Measurements from ENCODE around the gene AGAP3. TPM values are rescaled to one million over a fixed set of nuclear protein-coding genes. Genes with fewer than 3 reads are reported as not detected.
"Not testable (repeated sequence)": the region's sequence is repeated elsewhere in the genome, so short reads cannot be mapped to it uniquely, and the experiment has no call there.

AGAP3 gene
- 36.3 TPM for polyA plus RNA-seq (2013, experiment 1 of 2)
- 35.4 TPM for polyA plus RNA-seq (2013, experiment 2 of 2)

DNA sequence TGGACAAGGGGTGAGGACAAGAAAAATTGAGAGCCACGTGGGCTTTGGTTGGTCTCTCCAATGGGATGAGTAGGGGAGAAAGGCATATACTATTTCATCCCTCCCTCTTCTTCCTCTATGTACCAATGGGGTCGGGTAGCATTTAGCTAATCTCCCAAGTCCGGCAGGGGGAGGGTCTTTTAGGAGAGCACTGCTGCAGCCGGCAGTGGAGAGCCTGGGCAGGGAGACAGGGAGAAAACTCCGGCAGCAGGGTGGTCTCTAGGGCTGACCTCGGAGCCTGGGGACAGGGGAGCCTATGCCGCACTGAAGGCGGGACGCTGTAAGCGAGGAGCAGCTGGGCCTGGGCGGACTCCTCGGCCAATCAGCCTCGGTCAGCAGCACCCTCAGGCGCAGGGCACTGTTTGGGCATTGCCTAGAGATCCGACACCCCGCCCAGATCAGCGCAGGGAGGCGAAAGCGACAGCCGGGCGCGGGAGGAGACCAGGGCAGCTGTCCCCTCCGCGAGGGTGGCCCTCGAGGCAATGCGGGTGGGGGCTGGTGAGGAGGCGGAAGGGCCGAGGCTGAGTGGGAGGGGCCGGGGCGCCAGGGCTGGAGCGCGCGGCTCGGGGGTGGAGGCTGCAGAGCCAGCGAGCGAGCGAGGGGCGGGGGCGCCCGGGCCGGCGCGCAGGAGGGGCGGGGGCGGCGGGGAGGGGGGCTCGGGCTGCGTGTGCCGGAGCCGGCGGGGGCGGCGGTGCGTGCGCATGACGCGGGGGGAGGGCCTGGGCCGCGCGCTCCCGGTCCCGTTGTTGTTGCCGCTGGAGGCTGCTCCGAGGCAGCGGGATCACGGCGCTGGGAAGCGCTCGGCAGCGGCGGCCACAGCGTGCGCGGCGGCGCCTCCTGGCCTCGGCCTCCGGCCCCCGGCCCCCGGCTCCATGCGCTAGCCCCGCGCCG lies at the start of gene AGAP3:
Gene AGAP3 (plus strand): TSS at position 785 of the 930 bp plus-strand sequence. CDS start 267 bp downstream, outside the sequence.
- H3K9ac ChIP-seq (ENCODE audit: low read depth, low read length): peak within 1 kb of the TSS; percentile 66
- H3K36me3 ChIP-seq (ENCODE audit: insufficient read depth, low read length): no peaks in the 10 kb centered on the region
- H3K27me3 ChIP-seq (ENCODE audit: insufficient read depth, low read length): peaks cover 51% of the 10 kb centered on the region
- no peaks in the 10 kb centered on the region for H3K9me3 ChIP-seq (ENCODE audit: insufficient read depth, low read depth, low read length)
- H3K4me3 ChIP-seq (ENCODE audit: low read length): peak within 1 kb of the TSS; percentile 74
- under 1% methylated on average over 84 of the region's 84 CpGs for WGBS
- peak within 1 kb of the TSS; percentile 65; the same call in 1 of the 2 replicates for H3K27ac ChIP-seq (ENCODE audit: low read depth, low read length)
- H3K4me1 ChIP-seq (ENCODE audit: insufficient read depth, low read length): peaks cover 44% of the 10 kb centered on the region

DNA sequence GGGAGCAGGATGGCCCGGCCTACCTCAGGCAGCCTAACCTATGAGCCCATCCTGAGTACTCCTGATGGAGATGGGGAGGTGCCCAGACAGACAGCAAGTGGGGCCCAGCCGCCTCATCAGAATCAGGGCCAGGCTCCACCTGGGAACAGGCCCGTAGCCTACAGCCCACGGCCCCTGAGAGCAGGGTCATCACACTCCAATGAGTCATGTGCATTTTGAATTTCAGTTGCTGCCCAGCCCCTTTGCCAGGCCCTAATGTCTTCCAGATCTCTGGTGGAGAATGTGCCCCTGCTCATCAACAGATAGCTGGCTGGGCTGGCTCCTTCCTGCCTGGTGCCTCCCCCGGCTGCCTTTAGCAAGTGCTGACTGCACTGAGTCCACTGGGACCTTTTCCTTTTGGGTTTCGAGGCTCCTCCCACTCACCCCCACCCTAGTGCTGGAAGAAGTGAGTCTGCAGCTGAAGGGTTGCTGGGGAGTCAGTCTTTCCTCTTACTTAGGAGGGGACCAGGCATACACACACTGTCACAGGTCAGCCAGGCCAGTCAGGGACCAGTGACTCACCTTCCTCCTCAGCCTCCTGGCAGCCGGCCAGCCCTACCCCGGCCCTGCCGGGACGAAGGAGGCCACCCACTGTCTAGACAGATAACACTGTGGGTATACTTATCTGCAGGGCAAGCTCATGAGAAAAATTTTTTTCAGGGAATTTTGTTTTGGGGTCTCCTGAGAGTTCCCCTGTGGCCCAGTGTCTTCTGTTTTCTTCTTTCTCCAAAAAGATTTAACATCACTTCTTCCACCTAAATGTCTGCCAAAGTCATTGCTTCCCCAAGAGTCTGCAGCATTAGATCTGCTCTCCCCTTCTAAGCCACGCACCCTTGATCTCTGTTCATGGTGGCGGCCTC lies 47.1 kb upstream of the AGAP3 start:
- Histone ChIP-seq H3K4me3 (ENCODE audit: low read length) (no peak overlapping the region), H3K4me1 (ENCODE audit: insufficient read depth, low read length) (peaks cover 4% of the 10 kb centered on the region; the same call in 1 of the 2 replicates), H3K9ac (ENCODE audit: low read depth, low read length) (no peak overlapping the region), H3K9me3 (ENCODE audit: insufficient read depth, low read depth, low read length) (no peaks in the 10 kb centered on the region), H3K36me3 (ENCODE audit: insufficient read depth, low read length) (peaks cover 16% of the 10 kb centered on the region), H3K27ac (ENCODE audit: low read depth, low read length) (no peak overlapping the region), H3K27me3 (ENCODE audit: insufficient read depth, low read length) (no peaks in the 10 kb centered on the region)
- WGBS: 68% methylated on average over 12 of the region's 12 CpGs

GRCh38 chr7:151039850-151040548 lies 46.3 kb upstream of the AGAP3 start:
- Histone ChIP-seq H3K36me3 (ENCODE audit: insufficient read depth, low read length) (peaks cover 12% of the 10 kb centered on the region), H3K4me3 (ENCODE audit: low read length) (no peak overlapping the region), H3K27ac (ENCODE audit: low read depth, low read length) (no peak overlapping the region), H3K9me3 (ENCODE audit: insufficient read depth, low read depth, low read length) (no peaks in the 10 kb centered on the region), H3K9ac (ENCODE audit: low read depth, low read length) (no peak overlapping the region), H3K4me1 (ENCODE audit: insufficient read depth, low read length) (peaks cover 4% of the 10 kb centered on the region; the same call in 1 of the 2 replicates), H3K27me3 (ENCODE audit: insufficient read depth, low read length) (no peaks in the 10 kb centered on the region)
- WGBS: 86% methylated on average over 18 of the region's 18 CpGs

GRCh38 chr7:151040616-151041375 lies 45.5 kb upstream of the AGAP3 start:
- H3K4me1 ChIP-seq (ENCODE audit: insufficient read depth, low read length): peaks cover 4% of the 10 kb centered on the region; the same call in 1 of the 2 replicates
- H3K9me3 ChIP-seq (ENCODE audit: insufficient read depth, low read depth, low read length): no peaks in the 10 kb centered on the region
- H3K4me3 ChIP-seq (ENCODE audit: low read length): no peak overlapping the region
- H3K27me3 ChIP-seq (ENCODE audit: insufficient read depth, low read length): no peaks in the 10 kb centered on the region
- H3K27ac ChIP-seq (ENCODE audit: low read depth, low read length): no peak overlapping the region
- WGBS: 93% methylated on average over 30 of the region's 30 CpGs
- no peak overlapping the region for H3K9ac ChIP-seq (ENCODE audit: low read depth, low read length)
- H3K36me3 ChIP-seq (ENCODE audit: insufficient read depth, low read length): peaks cover 10% of the 10 kb centered on the region

- 89% methylated on average over 10 of the region's 10 CpGs for WGBS
- not testable (repeated sequence) for H3K9ac ChIP-seq (ENCODE audit: low read depth, low read length); H3K27me3 ChIP-seq (ENCODE audit: insufficient read depth, low read length); H3K36me3 ChIP-seq (ENCODE audit: insufficient read depth, low read length); H3K4me3 ChIP-seq (ENCODE audit: low read length); H3K4me1 ChIP-seq (ENCODE audit: insufficient read depth, low read length); H3K27ac ChIP-seq (ENCODE audit: low read depth, low read length); H3K9me3 ChIP-seq (ENCODE audit: insufficient read depth, low read depth, low read length)
Measured at GRCh38 chr7:151043449-151043848, 42.8 kb upstream of the AGAP3 start.

DNA sequence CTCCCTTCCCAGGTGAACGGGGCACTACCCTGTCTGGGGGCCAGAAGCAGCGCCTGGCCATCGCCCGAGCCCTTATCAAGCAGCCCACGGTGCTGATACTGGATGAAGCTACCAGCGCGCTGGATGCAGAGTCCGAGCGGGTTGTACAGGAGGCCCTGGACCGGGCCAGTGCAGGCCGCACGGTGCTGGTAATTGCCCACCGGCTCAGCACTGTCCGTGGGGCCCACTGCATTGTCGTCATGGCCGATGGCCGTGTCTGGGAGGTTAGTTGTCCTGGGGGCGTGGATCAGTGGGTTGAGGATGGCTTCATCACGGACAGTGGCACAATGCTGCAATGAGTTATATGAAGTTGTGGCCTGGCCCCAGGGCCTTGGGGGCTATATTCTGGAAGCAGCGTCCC lies 42.3 kb upstream of the AGAP3 start:
- 95% methylated on average over 20 of the region's 20 CpGs for WGBS
- H3K27me3 ChIP-seq (ENCODE audit: insufficient read depth, low read length): peaks cover 6% of the 10 kb centered on the region
- no peak overlapping the region for H3K4me3 ChIP-seq (ENCODE audit: low read length)
- no peaks in the 10 kb centered on the region for H3K36me3 ChIP-seq (ENCODE audit: insufficient read depth, low read length)
- no peaks in the 10 kb centered on the region for H3K9me3 ChIP-seq (ENCODE audit: insufficient read depth, low read depth, low read length)
- H3K4me1 ChIP-seq (ENCODE audit: insufficient read depth, low read length): peaks cover 4% of the 10 kb centered on the region; the same call in 1 of the 2 replicates
- H3K9ac ChIP-seq (ENCODE audit: low read depth, low read length): no peak overlapping the region
- no peak overlapping the region for H3K27ac ChIP-seq (ENCODE audit: low read depth, low read length)

DNA sequence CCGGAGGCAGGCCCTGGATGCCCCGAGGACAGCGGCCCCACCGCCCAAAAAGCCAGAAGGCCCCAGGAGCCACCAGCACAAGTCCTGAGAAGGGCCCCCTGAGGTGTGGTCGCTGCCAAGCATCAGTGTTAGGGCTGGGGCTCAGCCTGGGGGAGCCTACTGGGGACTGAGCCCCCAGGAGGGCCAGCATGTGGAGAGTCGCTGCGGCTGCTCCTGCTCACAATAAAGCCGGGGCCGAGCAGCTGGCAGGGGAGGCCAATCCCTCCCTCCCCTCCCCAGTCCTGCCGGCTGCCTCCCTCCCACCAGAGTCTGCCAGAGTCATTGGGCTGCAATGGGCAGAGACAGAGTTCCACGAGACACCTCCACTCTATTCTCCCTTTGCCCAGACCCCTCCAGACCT lies 41.0 kb upstream of the AGAP3 start:
- H3K36me3 ChIP-seq (ENCODE audit: insufficient read depth, low read length): no peaks in the 10 kb centered on the region
- no peaks in the 10 kb centered on the region for H3K9me3 ChIP-seq (ENCODE audit: insufficient read depth, low read depth, low read length)
- H3K27me3 ChIP-seq (ENCODE audit: insufficient read depth, low read length): peaks cover 19% of the 10 kb centered on the region
- H3K4me3 ChIP-seq (ENCODE audit: low read length): no peak overlapping the region
- H3K4me1 ChIP-seq (ENCODE audit: insufficient read depth, low read length): no peaks in the 10 kb centered on the region
- no peak overlapping the region for H3K27ac ChIP-seq (ENCODE audit: low read depth, low read length)
- H3K9ac ChIP-seq (ENCODE audit: low read depth, low read length): no peak overlapping the region
- 88% methylated on average over 11 of the region's 11 CpGs for WGBS

DNA sequence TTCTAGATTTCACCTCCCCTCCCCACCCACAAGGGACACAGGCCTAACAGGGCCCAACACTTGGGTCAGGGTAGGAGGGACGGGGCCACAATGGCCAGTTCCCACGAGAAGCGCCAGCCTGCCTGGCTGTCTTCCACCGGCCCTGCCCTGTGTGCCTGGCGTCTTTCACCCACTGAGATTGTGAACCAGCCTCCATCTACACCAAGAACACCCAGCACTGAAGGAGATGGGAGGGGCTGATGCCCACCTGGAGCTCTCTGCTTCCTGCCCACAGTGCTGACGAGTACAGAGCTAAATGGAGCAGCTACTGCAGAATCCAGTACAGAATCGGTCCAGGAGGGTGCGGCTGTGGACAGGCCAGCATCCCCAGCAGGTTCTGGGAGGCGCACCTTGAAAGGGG lies 40.3 kb upstream of the AGAP3 start:
- H3K4me3 ChIP-seq (ENCODE audit: low read length): no peak overlapping the region
- H3K27ac ChIP-seq (ENCODE audit: low read depth, low read length): no peak overlapping the region
- no peak overlapping the region for H3K9ac ChIP-seq (ENCODE audit: low read depth, low read length)
- no peaks in the 10 kb centered on the region for H3K9me3 ChIP-seq (ENCODE audit: insufficient read depth, low read depth, low read length)
- H3K4me1 ChIP-seq (ENCODE audit: insufficient read depth, low read length): no peaks in the 10 kb centered on the region
- no peaks in the 10 kb centered on the region for H3K36me3 ChIP-seq (ENCODE audit: insufficient read depth, low read length)
- H3K27me3 ChIP-seq (ENCODE audit: insufficient read depth, low read length): peaks cover 26% of the 10 kb centered on the region
- 91% methylated on average over 9 of the region's 9 CpGs for WGBS

- no peak overlapping the region for H3K9ac ChIP-seq (ENCODE audit: low read depth, low read length)
- H3K36me3 ChIP-seq (ENCODE audit: insufficient read depth, low read length): no peaks in the 10 kb centered on the region
- 91% methylated on average over 14 of the region's 14 CpGs for WGBS
- no peak overlapping the region for H3K4me3 ChIP-seq (ENCODE audit: low read length)
- H3K4me1 ChIP-seq (ENCODE audit: insufficient read depth, low read length): no peaks in the 10 kb centered on the region
- H3K9me3 ChIP-seq (ENCODE audit: insufficient read depth, low read depth, low read length): no peaks in the 10 kb centered on the region
- peaks cover 33% of the 10 kb centered on the region for H3K27me3 ChIP-seq (ENCODE audit: insufficient read depth, low read length)
- H3K27ac ChIP-seq (ENCODE audit: low read depth, low read length): no peak overlapping the region
Measured at GRCh38 chr7:151046603-151047573, 39.4 kb upstream of the AGAP3 start.

All from HUES64 (cell line).